Progenitor cell of endocrine pancreas (in vitro differentiated cells): ENCODE data around the gene TMEM135. TPM values are rescaled to one million over a fixed set of nuclear protein-coding genes. Genes with fewer than 3 reads are reported as not detected.

Experiments used
- DNase-seq: peaks from one replicate; pipeline ENCODE4 v3.0.0; 2021; ENCODE audit warnings: low spot score; ENCODE audit not compliant: unreplicated experiment
- H3K27ac Mint-ChIP-seq: 2 replicates; pipeline ENCODE4 v1.8.0; 2021; ENCODE audit warnings: mild to moderate bottlenecking, moderate library complexity, mixed read lengths
- H3K27me3 Mint-ChIP-seq: 2 replicates; pipeline ENCODE4 v1.8.0; 2021; ENCODE audit warnings: mixed read lengths
- H3K36me3 Mint-ChIP-seq: 2 replicates; pipeline ENCODE4 v1.8.0; 2022; ENCODE audit warnings: mixed read lengths; ENCODE audit not compliant: insufficient read depth
- H3K4me1 Mint-ChIP-seq: 2 replicates; pipeline ENCODE4 v1.8.0; 2021; ENCODE audit warnings: low read depth, mixed read lengths
- H3K4me3 Mint-ChIP-seq: 2 replicates; pipeline ENCODE4 v1.8.0; 2021; ENCODE audit warnings: low read depth, mild to moderate bottlenecking, moderate library complexity, mixed read lengths
- H3K9me3 Mint-ChIP-seq: 2 replicates; pipeline ENCODE4 v1.8.0; 2021; ENCODE audit warnings: low read depth, mixed read lengths
- CTCF ChIP-seq: fragments of 200-600 bp; sonication (generic); IDR thresholded peaks from one replicate; pipeline ENCODE4 v1.5.0; 2021; ENCODE audit warnings: antibody characterized with exemption, mild to moderate bottlenecking; ENCODE audit not compliant: unreplicated experiment
- total RNA-seq: library from RNA; stranded (reverse); gene quantifications from 2 replicates; pipeline ENCODE4 v1.2.1, GENCODE V29; 2021

Gene TMEM135
- total RNA-seq, 1 donor from 2014 or later, result 33.0 TPM

- no peak for TF ChIP-seq CTCF
- H3K4me3 Mint-ChIP-seq, result peak overlapping the region; percentile 98
- peaks cover 3% of the 10 kb centered on the region for H3K9me3 Mint-ChIP-seq
- no peaks in the 10 kb centered on the region for H3K27me3 Mint-ChIP-seq
- no peak overlapping the region for H3K27ac Mint-ChIP-seq
- peaks cover 26% of the 10 kb centered on the region for H3K4me1 Mint-ChIP-seq
- DNase-seq, result no peak
- H3K36me3 Mint-ChIP-seq, result peaks cover 16% of the 10 kb centered on the region
Observed at GRCh38 chr11:87039371-87039770, 1.6 kb downstream of the TMEM135 start.

GRCh38 chr11:87043894-87044293 lies 6.2 kb downstream of the TMEM135 start:
- no peak for TF ChIP-seq CTCF
- Mint-ChIP-seq H3K27me3 (no peaks in the 10 kb centered on the region), H3K36me3 (peaks cover 29% of the 10 kb centered on the region), H3K4me3 (no peak overlapping the region), H3K4me1 (peaks cover 13% of the 10 kb centered on the region), H3K9me3 (peaks cover 8% of the 10 kb centered on the region), H3K27ac (no peak overlapping the region)
- DNase-seq, result no peak

GRCh38 chr11:87046824-87047223 lies 9.1 kb downstream of the TMEM135 start:
- no peaks in the 10 kb centered on the region for H3K4me1 Mint-ChIP-seq
- no peaks in the 10 kb centered on the region for H3K27me3 Mint-ChIP-seq
- no peak for DNase-seq
- H3K27ac Mint-ChIP-seq, result no peak overlapping the region
- peaks cover 27% of the 10 kb centered on the region for H3K36me3 Mint-ChIP-seq
- no peak for TF ChIP-seq CTCF
- no peak overlapping the region for H3K4me3 Mint-ChIP-seq
- peaks cover 8% of the 10 kb centered on the region for H3K9me3 Mint-ChIP-seq

GRCh38 chr11:87056091-87056490 lies 18.4 kb downstream of the TMEM135 start:
- Mint-ChIP-seq H3K27me3 (no peaks in the 10 kb centered on the region), H3K4me1 (no peaks in the 10 kb centered on the region), H3K27ac (no peak overlapping the region), H3K4me3 (no peak overlapping the region), H3K36me3 (peaks cover 7% of the 10 kb centered on the region), H3K9me3 (peaks cover 4% of the 10 kb centered on the region)
- DNase-seq, result no peak
- no peak for TF ChIP-seq CTCF

- no peak overlapping the region for H3K4me3 Mint-ChIP-seq
- no peaks in the 10 kb centered on the region for H3K4me1 Mint-ChIP-seq
- no peak overlapping the region for H3K27ac Mint-ChIP-seq
- no peak for DNase-seq
- no peaks in the 10 kb centered on the region for H3K27me3 Mint-ChIP-seq
- H3K36me3 Mint-ChIP-seq, result peaks cover 7% of the 10 kb centered on the region
- TF ChIP-seq CTCF, result no peak
- H3K9me3 Mint-ChIP-seq, result peaks cover 4% of the 10 kb centered on the region
Observed at GRCh38 chr11:87057749-87058148, 20.0 kb downstream of the TMEM135 start.
